ENCODE results near the gene ZC2HC1B. TPM values are rescaled to one million over a fixed set of nuclear protein-coding genes. Genes with fewer than 3 reads are reported as not detected.

Gene ZC2HC1B
- total and polyA plus RNA-seq, 4 donors: not detected

DNA sequence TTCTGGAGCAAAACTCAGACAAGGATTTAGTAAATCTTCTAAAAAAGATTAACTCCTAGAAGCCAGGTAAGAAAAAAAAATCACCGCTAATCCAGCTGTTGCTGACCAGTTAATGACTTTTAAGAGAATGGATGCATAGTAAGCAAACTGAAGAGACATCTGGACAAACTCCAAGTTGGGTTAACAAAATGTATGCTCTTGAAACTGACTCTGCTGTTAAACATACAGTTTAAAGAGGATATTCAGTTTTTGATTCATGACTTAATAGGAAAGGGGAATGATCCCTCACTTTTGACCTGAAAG lies 73.3 kb downstream of the ZC2HC1B start:
- WGBS: 96% methylated on average over 1 of the region's 1 CpG
- no peak for DNase-seq (ENCODE audit: low spot score)

More for the DNA sequence above, 73.3 kb downstream of the ZC2HC1B start:
- Histone ChIP-seq H3K9ac (ENCODE audit: low read depth in 1 of 2, low read length in 2 of 2) (no peak overlapping the region), H3K27me3 (ENCODE audit: control insufficient read depth in 4 of 4, insufficient read depth in 4 of 4, low read length in 3 of 4) (no peaks in the 10 kb centered on the region), H3K9me3 (ENCODE audit: control insufficient read depth in 4 of 4, low read length in 3 of 4) (no peaks in the 10 kb centered on the region), H3K4me1 (ENCODE audit: control insufficient read depth in 4 of 4, insufficient read depth in 4 of 4, low read length in 3 of 4) (no peaks in the 10 kb centered on the region), H3K36me3 (ENCODE audit: control insufficient read depth in 4 of 4, insufficient read depth in 3 of 4, low read depth in 1 of 4, low read length in 3 of 4) (no peaks in the 10 kb centered on the region), H3K4me3 (ENCODE audit: low read depth in 1 of 3, low read length in 3 of 3) (no peak overlapping the region), H3K27ac (ENCODE audit: low read depth in 1 of 2, low read length in 2 of 2) (no peak overlapping the region)
- TF ChIP-seq YY1 (IDR thresholded peaks at IDR 0.05) (no peak), TAF1 (conservative IDR thresholded peaks at IDR 0.05) (no peak), SP1 (IDR thresholded peaks at IDR 0.05) (no peak), HNF4A (conservative IDR thresholded peaks at IDR 0.05) (no peak), RAD21 (IDR thresholded peaks at IDR 0.05) (no peak), REST (IDR thresholded peaks at IDR 0.05) (no peak), NR2F2 (IDR thresholded peaks at IDR 0.05) (no peak), FOXA2 (IDR thresholded peaks at IDR 0.05) (no peak), JUND (IDR thresholded peaks at IDR 0.05) (no peak), GABPA (IDR thresholded peaks at IDR 0.05 in 1 of 2, conservative IDR thresholded peaks at IDR 0.05 in 1 of 2) (no peak), MAX (IDR thresholded peaks at IDR 0.05) (no peak), ATF3 (IDR thresholded peaks at IDR 0.05) (no peak), HNF4G (IDR thresholded peaks at IDR 0.05) (no peak), RXRA (IDR thresholded peaks at IDR 0.05) (no peak), EGR1 (IDR thresholded peaks at IDR 0.05; ENCODE audit: low read depth in 2 of 2) (no peak)
- TF ChIP-seq, protein P1, sequence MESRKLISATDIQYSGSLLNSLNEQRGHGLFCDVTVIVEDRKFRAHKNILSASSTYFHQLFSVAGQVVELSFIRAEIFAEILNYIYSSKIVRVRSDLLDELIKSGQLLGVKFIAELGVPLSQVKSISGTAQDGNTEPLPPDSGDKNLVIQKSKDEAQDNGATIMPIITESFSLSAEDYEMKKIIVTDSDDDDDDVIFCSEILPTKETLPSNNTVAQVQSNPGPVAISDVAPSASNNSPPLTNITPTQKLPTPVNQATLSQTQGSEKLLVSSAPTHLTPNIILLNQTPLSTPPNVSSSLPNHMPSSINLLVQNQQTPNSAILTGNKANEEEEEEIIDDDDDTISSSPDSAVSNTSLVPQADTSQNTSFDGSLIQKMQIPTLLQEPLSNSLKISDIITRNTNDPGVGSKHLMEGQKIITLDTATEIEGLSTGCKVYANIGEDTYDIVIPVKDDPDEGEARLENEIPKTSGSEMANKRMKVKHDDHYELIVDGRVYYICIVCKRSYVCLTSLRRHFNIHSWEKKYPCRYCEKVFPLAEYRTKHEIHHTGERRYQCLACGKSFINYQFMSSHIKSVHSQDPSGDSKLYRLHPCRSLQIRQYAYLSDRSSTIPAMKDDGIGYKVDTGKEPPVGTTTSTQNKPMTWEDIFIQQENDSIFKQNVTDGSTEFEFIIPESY (IDR thresholded peaks at IDR 0.05): no peak
- TF ChIP-seq, protein P2, sequence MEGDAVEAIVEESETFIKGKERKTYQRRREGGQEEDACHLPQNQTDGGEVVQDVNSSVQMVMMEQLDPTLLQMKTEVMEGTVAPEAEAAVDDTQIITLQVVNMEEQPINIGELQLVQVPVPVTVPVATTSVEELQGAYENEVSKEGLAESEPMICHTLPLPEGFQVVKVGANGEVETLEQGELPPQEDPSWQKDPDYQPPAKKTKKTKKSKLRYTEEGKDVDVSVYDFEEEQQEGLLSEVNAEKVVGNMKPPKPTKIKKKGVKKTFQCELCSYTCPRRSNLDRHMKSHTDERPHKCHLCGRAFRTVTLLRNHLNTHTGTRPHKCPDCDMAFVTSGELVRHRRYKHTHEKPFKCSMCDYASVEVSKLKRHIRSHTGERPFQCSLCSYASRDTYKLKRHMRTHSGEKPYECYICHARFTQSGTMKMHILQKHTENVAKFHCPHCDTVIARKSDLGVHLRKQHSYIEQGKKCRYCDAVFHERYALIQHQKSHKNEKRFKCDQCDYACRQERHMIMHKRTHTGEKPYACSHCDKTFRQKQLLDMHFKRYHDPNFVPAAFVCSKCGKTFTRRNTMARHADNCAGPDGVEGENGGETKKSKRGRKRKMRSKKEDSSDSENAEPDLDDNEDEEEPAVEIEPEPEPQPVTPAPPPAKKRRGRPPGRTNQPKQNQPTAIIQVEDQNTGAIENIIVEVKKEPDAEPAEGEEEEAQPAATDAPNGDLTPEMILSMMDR (IDR thresholded peaks at IDR 0.05; ENCODE audit: low read depth, low read length, missing input control): no peak

Data from liver (tissue), 9 donors.